Measurements from ENCODE around the gene RPS6KA2.

GRCh38 chr6:166382500-166382932 lies 244.5 kb downstream of the RPS6KA2 start:
- TF ChIP-seq POLR2AphosphoS5 (IDR thresholded peaks at IDR 0.05; ENCODE audit: borderline replicate concordance, low read depth, low read length) (no peak), EZH2 (IDR thresholded peaks at IDR 0.05) (no peak)

Data from SK-N-MC (cell line).